ENCODE measurements around the gene APOO. TPM values are rescaled to one million over a fixed set of nuclear protein-coding genes. Genes with fewer than 3 reads are reported as not detected.

APOO gene
- total RNA-seq, 6 experiments from 2014 or later = 20.8 to 28.1 (median 23.3) TPM

GRCh38 chrX:23857363-23857762 lies 50.4 kb downstream of the APOO start:
- no peak for TF ChIP-seq CTCF (IDR thresholded peaks at IDR 0.05)
- Mint-ChIP-seq H3K9me3 (no peaks in the 10 kb centered on the region), H3K27me3 (ENCODE audit: insufficient read depth) (no peaks in the 10 kb centered on the region), H3K4me1 (ENCODE audit: low read depth) (no peaks in the 10 kb centered on the region), H3K36me3 (ENCODE audit: low read depth) (no peaks in the 10 kb centered on the region), H3K27ac (no peak overlapping the region), H3K4me3 (no peak overlapping the region)
- DNase-seq = no peak

GRCh38 chrX:23855569-23855968 lies 52.2 kb downstream of the APOO start:
- no peak for TF ChIP-seq CTCF (IDR thresholded peaks at IDR 0.05)
- no peak for DNase-seq
- Mint-ChIP-seq H3K4me1 (ENCODE audit: low read depth) (no peaks in the 10 kb centered on the region), H3K27me3 (ENCODE audit: insufficient read depth) (no peaks in the 10 kb centered on the region), H3K36me3 (ENCODE audit: low read depth) (no peaks in the 10 kb centered on the region), H3K27ac (no peak overlapping the region), H3K9me3 (no peaks in the 10 kb centered on the region), H3K4me3 (no peak overlapping the region)

GRCh38 chrX:23854945-23855344 lies 52.8 kb downstream of the APOO start:
- TF ChIP-seq CTCF (IDR thresholded peaks at IDR 0.05) = no peak
- no peak overlapping the region for H3K27ac Mint-ChIP-seq
- DNase-seq = no peak
- no peaks in the 10 kb centered on the region for H3K36me3 Mint-ChIP-seq (ENCODE audit: low read depth)
- H3K4me1 Mint-ChIP-seq (ENCODE audit: low read depth) = no peaks in the 10 kb centered on the region
- H3K9me3 Mint-ChIP-seq = no peaks in the 10 kb centered on the region
- H3K4me3 Mint-ChIP-seq = no peak overlapping the region
- H3K27me3 Mint-ChIP-seq (ENCODE audit: insufficient read depth) = no peaks in the 10 kb centered on the region

- Mint-ChIP-seq H3K4me3 (no peak overlapping the region), H3K36me3 (ENCODE audit: low read depth) (no peaks in the 10 kb centered on the region), H3K4me1 (ENCODE audit: low read depth) (no peaks in the 10 kb centered on the region), H3K9me3 (no peaks in the 10 kb centered on the region), H3K27ac (no peak overlapping the region), H3K27me3 (ENCODE audit: insufficient read depth) (no peaks in the 10 kb centered on the region)
- no peak for TF ChIP-seq CTCF (IDR thresholded peaks at IDR 0.05)
- no peak for DNase-seq
These were observed 53.6 kb downstream of the APOO start for GRCh38 chrX:23854122-23854521.

- H3K4me3 Mint-ChIP-seq = no peak overlapping the region
- H3K36me3 Mint-ChIP-seq (ENCODE audit: low read depth) = no peaks in the 10 kb centered on the region
- no peak for DNase-seq
- no peaks in the 10 kb centered on the region for H3K9me3 Mint-ChIP-seq
- no peaks in the 10 kb centered on the region for H3K27me3 Mint-ChIP-seq (ENCODE audit: insufficient read depth)
- no peak for TF ChIP-seq CTCF (IDR thresholded peaks at IDR 0.05)
- no peak overlapping the region for H3K27ac Mint-ChIP-seq
- H3K4me1 Mint-ChIP-seq (ENCODE audit: low read depth) = no peaks in the 10 kb centered on the region
These were observed 56.2 kb downstream of the APOO start for GRCh38 chrX:23851544-23851943.

- no peak overlapping the region for H3K27ac Mint-ChIP-seq
- no peak overlapping the region for H3K4me3 Mint-ChIP-seq
- no peaks in the 10 kb centered on the region for H3K27me3 Mint-ChIP-seq (ENCODE audit: insufficient read depth)
- no peaks in the 10 kb centered on the region for H3K4me1 Mint-ChIP-seq (ENCODE audit: low read depth)
- H3K9me3 Mint-ChIP-seq = no peaks in the 10 kb centered on the region
- no peak for TF ChIP-seq CTCF (IDR thresholded peaks at IDR 0.05)
- DNase-seq = no peak
- no peaks in the 10 kb centered on the region for H3K36me3 Mint-ChIP-seq (ENCODE audit: low read depth)
These were observed 58.5 kb downstream of the APOO start for GRCh38 chrX:23849241-23849640.

Data from HFFc6 (cell line).